Effector CD8-positive, alpha-beta T cell (primary cell): Measurements from ENCODE around the gene OR9A4.

Source experiments
- DNase-seq: peaks from one replicate; lab custom pipeline; 2025; lab: John Stamatoyannopoulos, UW

The OR9A4 gene

DNA sequence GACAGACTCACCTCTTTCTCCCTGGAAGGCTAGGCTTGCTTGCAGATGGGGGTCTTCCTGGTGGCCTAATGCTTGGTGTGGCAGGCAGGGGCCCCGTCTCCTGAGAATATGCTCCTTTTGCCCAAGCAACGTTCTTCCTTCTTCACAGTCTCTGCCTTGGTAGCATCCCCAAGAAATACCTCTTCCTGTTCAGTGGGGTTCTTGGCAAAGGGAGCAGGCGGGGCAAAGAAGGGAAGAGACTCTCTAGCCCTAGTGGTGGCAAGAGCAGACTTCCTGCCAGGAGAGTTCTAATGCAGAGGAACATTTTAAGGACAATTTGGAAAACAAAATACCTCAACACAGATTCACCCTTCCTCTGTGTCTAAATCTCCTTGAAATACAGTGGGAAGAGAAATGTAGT lies 30.6 kb downstream of the OR9A4 start, which contains the start of gene CLEC5A:
TSS of gene CLEC5A (minus strand) at position 179 of the 400 bp plus-strand sequence. CDS start 682 bp downstream, outside the sequence.
- no peak for DNase-seq

GRCh38 chr7:141949021-141949420 lies 32.8 kb downstream of the OR9A4 start:
- no peak for DNase-seq

DNA sequence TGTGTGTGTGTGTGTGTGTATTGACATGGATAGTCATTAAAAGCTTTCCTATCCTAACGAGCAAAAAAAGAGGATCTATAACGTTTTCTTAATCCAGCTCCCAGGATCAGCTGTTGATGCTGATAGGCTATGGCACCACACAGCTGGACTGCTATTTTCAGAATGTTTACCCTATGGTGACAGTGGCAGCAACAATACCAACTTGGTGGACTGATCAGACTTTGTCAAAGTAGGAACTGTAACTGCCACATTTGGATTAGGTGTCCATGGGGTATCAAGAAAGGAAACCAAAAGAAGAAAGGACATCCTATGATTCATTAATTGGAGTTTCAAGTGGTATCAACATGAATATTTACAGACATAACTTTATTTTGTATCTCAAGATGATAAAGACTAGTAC lies 33.3 kb downstream of the OR9A4 start:
- DNase-seq: no peak

GRCh38 chr7:141949911-141950310 lies 33.7 kb downstream of the OR9A4 start:
- no peak for DNase-seq

GRCh38 chr7:141950806-141951205 lies 34.6 kb downstream of the OR9A4 start:
- no peak for DNase-seq

DNA sequence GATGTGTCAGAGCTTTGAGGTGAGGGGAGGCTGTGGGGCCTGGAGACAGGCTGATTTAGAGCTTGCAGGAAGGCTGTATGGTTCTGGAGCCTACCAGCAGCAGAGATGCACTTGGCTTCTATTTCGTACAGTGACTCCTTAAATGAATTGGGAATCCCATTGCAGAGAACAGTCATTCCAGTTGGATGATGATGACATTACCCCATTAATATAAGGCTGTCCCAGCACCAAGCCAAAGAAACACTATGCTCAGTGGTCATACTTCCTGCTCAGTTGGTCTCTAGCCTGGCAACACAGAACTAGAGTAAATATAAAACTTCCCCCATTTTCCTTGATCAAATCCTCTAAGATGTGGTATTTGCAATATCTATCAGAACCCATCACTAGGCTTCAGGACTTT lies 36.3 kb downstream of the OR9A4 start:
- no peak for DNase-seq

DNA sequence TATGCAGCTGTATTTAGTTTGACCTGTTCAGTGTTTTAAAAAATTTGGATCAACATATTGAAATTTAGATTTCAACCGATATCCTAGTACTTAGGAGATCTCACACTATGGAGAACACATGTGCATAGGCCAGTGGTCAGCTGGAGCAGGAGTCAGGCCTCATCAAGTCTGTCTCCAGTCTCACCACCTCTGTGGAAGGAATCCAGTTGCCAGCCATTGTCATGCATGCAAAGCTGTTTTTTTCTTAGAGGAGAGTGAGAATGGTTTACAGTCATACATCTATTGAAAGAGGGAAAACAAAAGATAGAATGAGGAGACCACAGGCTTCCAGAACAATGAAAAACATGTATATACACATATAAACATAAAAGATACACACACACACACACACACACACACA lies 38.1 kb downstream of the OR9A4 start:
- no peak for DNase-seq

DNA sequence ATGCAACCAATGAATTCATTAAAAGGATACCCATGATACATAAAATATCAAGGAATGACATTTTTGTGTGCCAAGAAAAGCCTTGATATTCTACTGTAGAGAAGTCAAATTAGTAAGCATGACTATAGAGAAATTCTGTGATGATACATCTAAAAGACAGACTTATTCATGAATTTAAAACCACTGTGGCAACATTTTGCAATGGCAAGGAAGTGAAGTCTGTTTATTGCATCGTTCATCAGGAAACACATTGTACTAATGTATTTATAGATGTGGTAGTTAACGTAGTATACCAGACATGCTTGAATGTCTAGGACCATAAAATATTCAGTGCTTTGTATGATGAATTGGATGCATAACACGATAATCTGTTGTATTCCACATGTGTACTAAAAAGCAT lies 39.9 kb downstream of the OR9A4 start:
- no peak for DNase-seq

DNA sequence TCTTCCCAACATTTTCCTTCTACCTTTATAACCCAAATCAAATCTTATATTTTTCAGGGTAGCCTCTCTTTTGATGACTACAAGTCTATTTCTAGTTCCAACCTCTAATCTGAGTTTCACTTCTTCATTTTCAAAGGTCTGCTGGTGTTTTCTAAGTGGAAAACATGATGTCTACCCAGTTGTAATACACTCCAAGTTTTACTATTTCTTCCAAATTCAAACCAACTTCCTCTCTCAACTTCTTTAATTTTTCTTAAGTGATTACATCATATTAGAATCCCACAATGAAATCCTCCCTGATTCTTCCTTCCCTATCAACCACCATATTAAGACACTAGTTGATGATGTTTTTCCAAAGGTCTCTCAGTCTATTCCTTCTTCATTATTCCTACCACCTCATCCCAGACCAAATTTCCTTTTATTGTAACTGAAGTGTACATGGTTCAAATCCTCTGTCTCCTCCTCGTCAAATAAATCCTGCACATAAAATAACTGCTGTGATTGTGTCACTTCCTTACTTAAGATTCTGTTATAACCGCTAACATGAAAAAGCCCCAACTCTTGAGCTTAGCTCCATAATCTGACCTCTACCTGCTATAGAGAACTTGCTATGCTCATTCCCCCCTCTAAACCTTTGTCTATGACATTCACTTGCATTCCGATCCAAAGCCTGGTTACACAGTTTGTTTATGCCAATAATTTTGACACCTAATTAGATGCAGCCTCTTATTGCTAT lies 44.7 kb downstream of the OR9A4 start:
- no peak for DNase-seq
